ENCODE results near the gene DENND5A.
"Not testable (repeated sequence)": the region's sequence is repeated elsewhere in the genome, so short reads cannot be mapped to it uniquely, and the experiment has no call there.

DENND5A gene

GRCh38 chr11:9251311-9251710, 13.8 kb downstream of the DENND5A start:
- in situ Hi-C loops (cut with HindIII; ENCODE audit: low sequenced_read_pairs) = no loop called here
- DNase-seq (ENCODE audit: low read depth, low spot score) = no peak
- no peak overlapping the region for H3K4me3 ChIP-seq (ENCODE audit: low read depth, low read length)
- TF ChIP-seq CTCF (IDR thresholded peaks at IDR 0.05; ENCODE audit: low read depth, low read length) = no peak

GRCh38 chr11:9250139-9250582, 15.0 kb downstream of the DENND5A start:
- no peak overlapping the region for H3K4me3 ChIP-seq (ENCODE audit: low read depth, low read length)
- peak; percentile 35 for DNase-seq (ENCODE audit: low read depth, low spot score)
- in situ Hi-C loops (cut with HindIII; ENCODE audit: low sequenced_read_pairs) = no loop called here

GRCh38 chr11:9249252-9249651, 15.9 kb downstream of the DENND5A start:
- in situ Hi-C loops (cut with HindIII; ENCODE audit: low sequenced_read_pairs) = no loop called here
- H3K4me3 ChIP-seq (ENCODE audit: low read depth, low read length) = no peak overlapping the region
- TF ChIP-seq CTCF (IDR thresholded peaks at IDR 0.05; ENCODE audit: low read depth, low read length) = no peak
- DNase-seq (ENCODE audit: low read depth, low spot score) = no peak

More at GRCh38 chr11:9250139-9250582, 15.0 kb downstream of the DENND5A start:
- no peak for TF ChIP-seq CTCF (IDR thresholded peaks at IDR 0.05; ENCODE audit: low read depth, low read length)

- H3K4me3 ChIP-seq (ENCODE audit: low read depth, low read length) = no peak overlapping the region
- in situ Hi-C loops (cut with HindIII; ENCODE audit: low sequenced_read_pairs) = no loop called here
- no peak for TF ChIP-seq CTCF (IDR thresholded peaks at IDR 0.05; ENCODE audit: low read depth, low read length)
- no peak for DNase-seq (ENCODE audit: low read depth, low spot score)
These were observed 17.3 kb downstream of the DENND5A start for GRCh38 chr11:9247863-9248262.

GRCh38 chr11:9236242-9236641, 28.9 kb downstream of the DENND5A start:
- in situ Hi-C loops (cut with HindIII; ENCODE audit: low sequenced_read_pairs); DNase-seq (ENCODE audit: low read depth, low spot score); H3K4me3 ChIP-seq (ENCODE audit: low read depth, low read length): not testable (repeated sequence)

- H3K4me3 ChIP-seq (ENCODE audit: low read depth, low read length) = no peak overlapping the region
- DNase-seq (ENCODE audit: low read depth, low spot score) = no peak
- no peak for TF ChIP-seq CTCF (IDR thresholded peaks at IDR 0.05; ENCODE audit: low read depth, low read length)
- in situ Hi-C loops (cut with HindIII; ENCODE audit: low sequenced_read_pairs) = no loop called here
These were observed 32.7 kb downstream of the DENND5A start for GRCh38 chr11:9232482-9232881.

- TF ChIP-seq CTCF (IDR thresholded peaks at IDR 0.05; ENCODE audit: low read depth, low read length) = no peak
- no peak overlapping the region for H3K4me3 ChIP-seq (ENCODE audit: low read depth, low read length)
- peak; percentile 82 for DNase-seq (ENCODE audit: low read depth, low spot score)
- in situ Hi-C loops (cut with HindIII; ENCODE audit: low sequenced_read_pairs) = no loop called here
These were observed 33.3 kb downstream of the DENND5A start for GRCh38 chr11:9231848-9232177.

Data from astrocyte of the spinal cord (primary cell).